CD4-positive, alpha-beta T cell (primary cell): Measurements from ENCODE around the gene MYL4. TPM values are rescaled to one million over a fixed set of nuclear protein-coding genes. Genes with fewer than 3 reads are reported as not detected.

Source experiments
- ATAC-seq: fragments of 200-7000 bp; cut with Tn5 transposase; one replicate; pipeline ENCODE4 v1.10.0; 2022; ENCODE audit warnings: mild to moderate bottlenecking; ENCODE audit not compliant: poor library complexity
- CTCF ChIA-PET: fragments of 350-600 bp; sonication (Branson Sonifier 250); formaldehyde crosslinking; loops from one replicate; lab custom pipeline; 2021; ENCODE audit warnings: antibody characterized with exemption, inconsistent platforms; lab: Charles Lee
- POLR2A ChIA-PET: fragments of 350-600 bp; sonication (Branson Sonifier 250); formaldehyde crosslinking; loops from one replicate; lab custom pipeline; 2021; ENCODE audit warnings: antibody characterized with exemption, inconsistent platforms; lab: Charles Lee
- DNase-seq, 14 experiments: peaks; one replicate each; pipeline ENCODE4 v3.0.0-alpha.2; 2013 to 2020; ENCODE audit warnings: mixed read lengths in 2 of 14
- H3K27ac ChIP-seq, 2 donors: one replicate each; pipeline versions ENCODE4 v1.5.1 to v1.7.0; 2013; ENCODE audit warnings: low read length in 2 of 2, low read depth in 1 of 2, mild to moderate bottlenecking in 1 of 2
- H3K27me3 ChIP-seq, 2 experiments: 1 replicate in 1 of 2; 2 replicates in 1 of 2; pipeline versions ENCODE4 v1.6.1 to v1.7.0; 2013; ENCODE audit warnings: low read length in 2 of 2, control low read depth in 1 of 2, mild to moderate bottlenecking in 1 of 2, moderate library complexity in 1 of 2; ENCODE audit not compliant: insufficient read depth in 2 of 2, control insufficient read depth in 1 of 2
- H3K36me3 ChIP-seq: one replicate; pipeline ENCODE4 v1.6.1; 2013; ENCODE audit warnings: low read length, control low read depth; ENCODE audit not compliant: insufficient read depth
- H3K4me1 ChIP-seq: one replicate; pipeline ENCODE4 v1.6.1; 2013; ENCODE audit warnings: low read length, control low read depth; ENCODE audit not compliant: insufficient read depth
- H3K4me3 ChIP-seq: one replicate; pipeline ENCODE4 v1.5.1; 2013; ENCODE audit warnings: mild to moderate bottlenecking, low read length, moderate library complexity
- H3K9me3 ChIP-seq, 2 experiments: 1 replicate in 1 of 2; 2 replicates in 1 of 2; pipeline versions ENCODE4 v1.6.1 to v1.7.0; 2013; ENCODE audit warnings: low read length in 2 of 2, mild to moderate bottlenecking in 2 of 2, control low read depth in 1 of 2, moderate library complexity in 1 of 2; ENCODE audit not compliant: control insufficient read depth in 1 of 2, insufficient read depth in 1 of 2
- H3K27ac Mint-ChIP-seq: one replicate; pipeline ENCODE4 v1.8.0; 2020; ENCODE audit warnings: mixed read lengths
- H3K27me3 Mint-ChIP-seq: one replicate; pipeline ENCODE4 v1.8.0; 2021; ENCODE audit warnings: mixed read lengths
- H3K36me3 Mint-ChIP-seq: one replicate; pipeline ENCODE4 v1.8.0; 2021; ENCODE audit warnings: low read depth, mixed read lengths
- H3K4me1 Mint-ChIP-seq: one replicate; pipeline ENCODE4 v1.8.0; 2021; ENCODE audit warnings: low read depth, mixed read lengths
- H3K4me3 Mint-ChIP-seq: one replicate; pipeline ENCODE4 v1.8.0; 2020; ENCODE audit warnings: mild to moderate bottlenecking, mixed read lengths
- H3K9me3 Mint-ChIP-seq: one replicate; pipeline ENCODE4 v1.8.0; 2020; ENCODE audit warnings: mixed read lengths
- intact Hi-C, 2 experiments: fragments of 100-400 bp; cut with DNase I in 1 of 2; cut with micrococcal nuclease in 1 of 2; formaldehyde crosslinking; loops; one replicate each; pipeline versions ENCODE4 v1.15.1 to v1.9.0; 2023 to 2025; cut with DNase I, micrococcal nuclease
- total RNA-seq, 174 experiments: library from RNA in 2 of 174; stranded (reverse) in 2 of 174; gene quantifications; one replicate each; pipeline ENCODE4 v1.2.3 and lab custom pipeline; 2021 to 2026
- TF ChIP-seq, protein P1 (sequence below): fragments of 200-600 bp; IDR thresholded peaks from one replicate; pipeline ENCODE4 v1.8.0; 2022; ENCODE audit warnings: antibody characterized with exemption, mild to moderate bottlenecking

Gene MYL4
- total RNA-seq, 2 experiments from 2014 or later = not detected

DNA sequence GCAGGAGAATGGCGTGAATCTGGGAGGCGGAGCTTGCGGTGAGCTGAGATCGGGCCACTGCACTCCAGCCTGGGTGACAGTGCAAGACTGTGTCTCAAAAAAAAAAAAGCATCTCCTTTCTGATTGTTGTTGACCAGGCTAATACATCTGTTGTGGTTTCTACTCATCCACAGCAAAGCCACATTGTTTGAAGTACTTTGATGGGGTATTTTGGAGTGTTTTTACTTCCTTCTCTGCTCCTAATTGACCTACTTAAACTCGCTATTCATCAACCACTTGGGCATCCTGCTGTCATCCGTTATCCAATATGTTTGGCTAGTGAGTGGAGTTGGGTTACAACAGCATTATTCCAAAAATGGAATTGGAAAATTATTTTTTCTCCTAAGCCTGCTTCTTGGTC lies 16.6 kb upstream of the MYL4 start:
- H3K27ac Mint-ChIP-seq = peak overlapping the region; percentile 9
- peaks cover 35% of the 10 kb centered on the region for H3K4me1 Mint-ChIP-seq
- peaks cover 9% of the 10 kb centered on the region for H3K36me3 Mint-ChIP-seq
- Histone ChIP-seq H3K4me1 (peaks cover 25% of the 10 kb centered on the region), H3K9me3 (no peaks in the 10 kb centered on the region), H3K36me3 (no peaks in the 10 kb centered on the region), H3K4me3 (no peak overlapping the region), H3K27ac (no peak overlapping the region), H3K27me3 (no peaks in the 10 kb centered on the region)
- CTCF ChIA-PET = no interaction called here
- POLR2A ChIA-PET = interaction anchor here (1.4 to 6.3 kb wide), 3 partner anchors 11 to 13 kb away, joined by 3 to 68 read pairs (median 4); no protein-coding TSS in a partner anchor
- no peak overlapping the region for H3K4me3 Mint-ChIP-seq
- DNase-seq (peak in 3 of 14 experiments; percentile 43 to 59 (median 55)), ATAC-seq (no peak)
- intact Hi-C loops = no loop called here
- H3K27me3 Mint-ChIP-seq = no peaks in the 10 kb centered on the region
- TF ChIP-seq, protein P1, sequence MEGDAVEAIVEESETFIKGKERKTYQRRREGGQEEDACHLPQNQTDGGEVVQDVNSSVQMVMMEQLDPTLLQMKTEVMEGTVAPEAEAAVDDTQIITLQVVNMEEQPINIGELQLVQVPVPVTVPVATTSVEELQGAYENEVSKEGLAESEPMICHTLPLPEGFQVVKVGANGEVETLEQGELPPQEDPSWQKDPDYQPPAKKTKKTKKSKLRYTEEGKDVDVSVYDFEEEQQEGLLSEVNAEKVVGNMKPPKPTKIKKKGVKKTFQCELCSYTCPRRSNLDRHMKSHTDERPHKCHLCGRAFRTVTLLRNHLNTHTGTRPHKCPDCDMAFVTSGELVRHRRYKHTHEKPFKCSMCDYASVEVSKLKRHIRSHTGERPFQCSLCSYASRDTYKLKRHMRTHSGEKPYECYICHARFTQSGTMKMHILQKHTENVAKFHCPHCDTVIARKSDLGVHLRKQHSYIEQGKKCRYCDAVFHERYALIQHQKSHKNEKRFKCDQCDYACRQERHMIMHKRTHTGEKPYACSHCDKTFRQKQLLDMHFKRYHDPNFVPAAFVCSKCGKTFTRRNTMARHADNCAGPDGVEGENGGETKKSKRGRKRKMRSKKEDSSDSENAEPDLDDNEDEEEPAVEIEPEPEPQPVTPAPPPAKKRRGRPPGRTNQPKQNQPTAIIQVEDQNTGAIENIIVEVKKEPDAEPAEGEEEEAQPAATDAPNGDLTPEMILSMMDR = no peak
- H3K9me3 Mint-ChIP-seq = no peaks in the 10 kb centered on the region

DNA sequence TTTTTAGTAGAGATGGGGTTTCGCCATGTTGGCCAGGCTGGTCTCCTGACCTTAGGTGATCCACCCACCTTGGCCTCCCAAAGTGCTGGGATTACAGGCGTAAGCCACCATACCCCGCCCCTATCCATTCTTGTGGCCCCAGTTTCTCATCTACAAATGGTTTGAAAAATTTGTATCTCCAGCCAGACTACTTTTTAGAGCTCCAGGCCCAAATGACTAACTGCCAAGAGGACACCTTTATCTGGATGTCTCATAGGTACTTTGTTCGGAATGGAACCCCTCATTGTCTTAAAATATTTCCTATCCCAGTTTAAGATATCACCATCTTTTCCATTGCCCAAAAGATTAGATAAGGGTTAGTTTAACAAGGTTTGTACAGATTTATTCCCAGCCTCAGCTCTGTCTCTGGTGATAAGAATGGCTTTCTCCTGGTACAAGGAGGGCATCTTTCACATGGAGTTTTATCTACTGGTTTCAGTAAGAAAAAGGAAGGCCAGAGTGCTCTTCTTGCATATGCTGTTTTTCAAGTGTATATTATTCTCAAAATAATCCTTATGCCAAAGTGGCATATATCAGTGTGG lies 15.1 kb upstream of the MYL4 start:
- no peak overlapping the region for H3K27ac Mint-ChIP-seq
- ChIA-PET CTCF (no interaction called here), POLR2A (interaction anchor here (1.7 kb wide), 1 partner anchor 11 kb away, joined by 4 read pairs; no protein-coding TSS in a partner anchor)
- H3K4me1 ChIP-seq = peaks cover 17% of the 10 kb centered on the region
- H3K36me3 ChIP-seq = no peaks in the 10 kb centered on the region
- H3K36me3 Mint-ChIP-seq = peaks cover 2% of the 10 kb centered on the region
- intact Hi-C loops = no loop called here
- H3K4me1 Mint-ChIP-seq = peaks cover 25% of the 10 kb centered on the region
- TF ChIP-seq, protein P1 = no peak
- DNase-seq (no peak), ATAC-seq (no peak)
- no peak overlapping the region for H3K4me3 Mint-ChIP-seq
- H3K27me3 Mint-ChIP-seq = no peaks in the 10 kb centered on the region
- no peaks in the 10 kb centered on the region for H3K27me3 ChIP-seq
- no peak overlapping the region for H3K4me3 ChIP-seq
- H3K9me3 Mint-ChIP-seq = no peaks in the 10 kb centered on the region
- no peak overlapping the region for H3K27ac ChIP-seq
- H3K9me3 ChIP-seq = no peaks in the 10 kb centered on the region

DNA sequence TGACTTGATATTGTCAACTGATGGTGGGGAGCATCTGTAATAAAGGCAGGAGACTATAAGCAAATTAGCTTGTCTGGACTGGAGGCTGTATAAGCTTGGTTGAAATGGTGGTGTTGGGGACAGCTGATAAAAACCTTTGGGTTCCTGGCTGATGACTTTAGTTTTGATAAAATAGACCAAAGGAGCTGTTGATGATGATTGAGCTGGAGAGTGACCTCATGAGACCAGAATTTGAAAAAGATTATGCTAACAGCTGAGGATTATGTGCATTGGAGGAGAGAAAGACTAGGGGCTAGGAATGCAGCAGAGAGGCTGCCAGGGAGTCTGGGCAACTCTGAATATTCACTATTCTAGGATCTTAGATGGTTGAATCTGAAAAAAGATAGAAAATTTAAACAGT lies 11.3 kb upstream of the MYL4 start:
- POLR2A ChIA-PET = interaction anchor here (1.2 kb wide), 1 partner anchor 9 kb away, joined by 4 read pairs; no protein-coding TSS in a partner anchor

More for the DNA sequence above, 11.3 kb upstream of the MYL4 start:
- H3K4me1 ChIP-seq = peaks cover 16% of the 10 kb centered on the region
- no peaks in the 10 kb centered on the region for H3K36me3 Mint-ChIP-seq
- H3K36me3 ChIP-seq = no peaks in the 10 kb centered on the region
- intact Hi-C loops = no loop called here
- H3K9me3 Mint-ChIP-seq = no peaks in the 10 kb centered on the region
- no peak overlapping the region for H3K4me3 Mint-ChIP-seq
- no peaks in the 10 kb centered on the region for H3K27me3 ChIP-seq
- H3K4me1 Mint-ChIP-seq = peaks cover 19% of the 10 kb centered on the region
- DNase-seq (no peak), ATAC-seq (no peak)
- CTCF ChIA-PET = no interaction called here
- TF ChIP-seq, protein P1 = no peak
- H3K27ac ChIP-seq = no peak overlapping the region
- no peak overlapping the region for H3K27ac Mint-ChIP-seq
- no peaks in the 10 kb centered on the region for H3K9me3 ChIP-seq
- no peak overlapping the region for H3K4me3 ChIP-seq
- no peaks in the 10 kb centered on the region for H3K27me3 Mint-ChIP-seq
